PC-9 (cell line): ENCODE measurements around the gene NELL1. TPM values are rescaled to one million over a fixed set of nuclear protein-coding genes. Genes with fewer than 3 reads are reported as not detected.

Experiments used
- BruUV-seq: library from RNA; stranded (reverse); fragments of 400-500 nt; replicated peaks from 2 replicates; lab custom pipeline; 2021; lab: Mats Ljungman, UMichigan
- CTCF ChIA-PET: fragments of 300-600 bp; sonication (Branson Sonifier 250); formaldehyde crosslinking; loops from one replicate; lab custom pipeline; 2022; ENCODE audit warnings: antibody characterized with exemption; lab: Charles Lee
- POLR2A ChIA-PET: fragments of 300-600 bp; sonication (Branson Sonifier 250); formaldehyde crosslinking; loops from one replicate; lab custom pipeline; 2022; ENCODE audit warnings: antibody characterized with exemption; ENCODE audit not compliant: unreplicated experiment; lab: Charles Lee
- DNase-seq, 2 experiments: peaks; one replicate each; pipeline versions ENCODE4 v3.0.0 to v3.0.0-alpha.2; 2015 to 2022; ENCODE audit warnings: mixed read lengths in 1 of 2
- H2AFZ ChIP-seq: fragments of 200-600 bp; sonication (generic); 2 replicates; pipeline ENCODE4 v1.8.1; 2017; ENCODE audit warnings: antibody characterized with exemption
- H3F3A ChIP-seq: fragments of 200-600 bp; sonication (generic); 2 replicates; pipeline ENCODE4 v1.8.1; 2017; ENCODE audit warnings: antibody characterized with exemption, mild to moderate bottlenecking, low read depth; ENCODE audit not compliant: insufficient read depth
- H3K27ac ChIP-seq: fragments of 200-600 bp; sonication (generic); 2 replicates; pipeline ENCODE4 v1.6.1; 2016; ENCODE audit warnings: mixed run types
- H3K27me3 ChIP-seq: fragments of 200-600 bp; sonication (generic); 2 replicates; pipeline ENCODE4 v1.6.1; 2016; ENCODE audit warnings: low read depth, mixed run types; ENCODE audit not compliant: insufficient read depth
- H3K36me3 ChIP-seq: fragments of 200-600 bp; sonication (generic); 2 replicates; pipeline ENCODE4 v1.6.1; 2016; ENCODE audit warnings: low read depth, mixed run types
- H3K4me1 ChIP-seq: fragments of 200-600 bp; sonication (generic); replicated peaks from 2 replicates; pipeline ENCODE4 v1.6.1; 2016; ENCODE audit warnings: mixed run types; ENCODE audit not compliant: insufficient read depth
- H3K4me2 ChIP-seq: fragments of 200-600 bp; sonication (generic); 2 replicates; pipeline ENCODE4 v1.6.1; 2017; ENCODE audit warnings: mixed run types
- H3K4me3 ChIP-seq: fragments of 200-600 bp; sonication (generic); 2 replicates; pipeline ENCODE4 v1.6.1; 2016; ENCODE audit warnings: mixed run types
- H3K79me2 ChIP-seq: fragments of 200-600 bp; sonication (generic); 2 replicates; pipeline ENCODE4 v1.6.1; 2017; ENCODE audit warnings: low read depth, mixed run types
- H3K9me2 ChIP-seq: fragments of 200-600 bp; sonication (generic); 2 replicates; pipeline ENCODE4 v1.8.1; 2017; ENCODE audit warnings: mild to moderate bottlenecking; ENCODE audit not compliant: insufficient read depth
- H3K9me3 ChIP-seq: fragments of 200-600 bp; sonication (generic); 2 replicates; pipeline ENCODE4 v1.8.1; 2016; ENCODE audit warnings: low read depth; ENCODE audit not compliant: insufficient read depth
- H4K20me1 ChIP-seq: fragments of 200-600 bp; sonication (generic); 2 replicates; pipeline ENCODE4 v1.8.1; 2017; ENCODE audit not compliant: insufficient read depth
- EZH2 ChIP-seq: fragments of 200-600 bp; sonication (generic); IDR thresholded peaks from 2 replicates; pipeline ENCODE4 v1.8.0; 2017; ENCODE audit warnings: antibody characterized with exemption, low read depth
- intact Hi-C: fragments of 100-400 bp; cut with micrococcal nuclease; formaldehyde crosslinking; loops from one replicate; pipeline ENCODE4 v1.10.0; 2022; ENCODE audit not compliant: unreplicated experiment
- total RNA-seq: library from RNA; stranded (reverse); gene quantifications from 2 replicates; pipeline ENCODE4 v1.2.3, GENCODE V29; 2021
- TF ChIP-seq, protein P1 (sequence below): fragments of 200-600 bp; sonication (generic); conservative IDR thresholded peaks from 2 replicates; pipeline ENCODE4 v1.6.1; 2017; ENCODE audit warnings: mixed run types, antibody characterized with exemption, mild to moderate bottlenecking, moderate library complexity

Gene NELL1
- total RNA-seq, 1 experiment from 2014 or later = not detected

DNA sequence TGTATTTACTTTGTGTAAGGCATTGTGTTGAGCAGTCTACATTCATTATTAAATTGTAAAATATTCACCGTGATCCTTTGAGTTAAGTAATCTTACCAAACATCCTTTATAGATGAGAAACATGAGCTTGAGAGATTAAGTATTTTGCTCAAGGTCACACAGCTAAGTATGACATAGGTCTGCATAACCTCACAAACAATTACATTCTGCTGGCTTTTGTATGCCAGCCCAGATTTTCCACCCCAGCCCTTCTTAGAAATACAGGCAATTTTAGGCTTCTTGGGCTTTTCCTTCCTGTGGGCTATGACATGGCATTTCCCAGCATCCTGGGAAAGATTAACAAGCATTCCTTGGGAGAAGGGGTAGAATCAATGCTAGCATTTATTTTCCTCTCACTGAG lies 357.3 kb downstream of the NELL1 start:
- no peak overlapping the region for H3K27ac ChIP-seq
- H2AFZ ChIP-seq = no peak overlapping the region

DNA sequence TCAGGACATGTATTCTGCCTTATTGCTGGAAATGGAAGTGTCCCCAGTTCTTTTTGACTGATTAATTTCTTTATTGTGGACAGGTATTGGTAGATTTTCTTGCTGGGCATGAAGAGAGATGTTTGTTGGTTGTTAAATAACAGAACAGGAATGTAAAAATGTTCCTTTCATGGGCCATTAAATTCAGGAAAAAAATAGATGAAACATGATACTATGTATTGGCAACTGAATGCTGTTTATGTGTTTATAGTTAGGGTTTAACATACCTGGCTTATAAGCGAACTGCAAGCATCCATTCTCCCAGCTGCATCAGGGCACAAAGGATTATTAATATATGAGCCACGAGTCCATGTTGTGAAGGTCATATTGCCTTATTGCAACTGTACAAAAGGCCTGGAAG lies 368.5 kb downstream of the NELL1 start:
- Histone ChIP-seq H3K79me2 (no peaks in the 10 kb centered on the region), H3K27ac (no peak overlapping the region), H3K4me2 (no peak overlapping the region), H2AFZ (no peak overlapping the region), H4K20me1 (no peaks in the 10 kb centered on the region), H3F3A (no peaks in the 10 kb centered on the region), H3K4me3 (no peak overlapping the region), H3K9me3 (no peaks in the 10 kb centered on the region), H3K27me3 (no peaks in the 10 kb centered on the region), H3K9me2 (no peaks in the 10 kb centered on the region), H3K36me3 (no peaks in the 10 kb centered on the region), H3K4me1 (no peaks in the 10 kb centered on the region)
- TF ChIP-seq EZH2 = no peak
- TF ChIP-seq, protein P1, sequence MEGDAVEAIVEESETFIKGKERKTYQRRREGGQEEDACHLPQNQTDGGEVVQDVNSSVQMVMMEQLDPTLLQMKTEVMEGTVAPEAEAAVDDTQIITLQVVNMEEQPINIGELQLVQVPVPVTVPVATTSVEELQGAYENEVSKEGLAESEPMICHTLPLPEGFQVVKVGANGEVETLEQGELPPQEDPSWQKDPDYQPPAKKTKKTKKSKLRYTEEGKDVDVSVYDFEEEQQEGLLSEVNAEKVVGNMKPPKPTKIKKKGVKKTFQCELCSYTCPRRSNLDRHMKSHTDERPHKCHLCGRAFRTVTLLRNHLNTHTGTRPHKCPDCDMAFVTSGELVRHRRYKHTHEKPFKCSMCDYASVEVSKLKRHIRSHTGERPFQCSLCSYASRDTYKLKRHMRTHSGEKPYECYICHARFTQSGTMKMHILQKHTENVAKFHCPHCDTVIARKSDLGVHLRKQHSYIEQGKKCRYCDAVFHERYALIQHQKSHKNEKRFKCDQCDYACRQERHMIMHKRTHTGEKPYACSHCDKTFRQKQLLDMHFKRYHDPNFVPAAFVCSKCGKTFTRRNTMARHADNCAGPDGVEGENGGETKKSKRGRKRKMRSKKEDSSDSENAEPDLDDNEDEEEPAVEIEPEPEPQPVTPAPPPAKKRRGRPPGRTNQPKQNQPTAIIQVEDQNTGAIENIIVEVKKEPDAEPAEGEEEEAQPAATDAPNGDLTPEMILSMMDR = no peak
- POLR2A ChIA-PET = no interaction called here
- no peak for DNase-seq
- CTCF ChIA-PET = no interaction called here
- BruUV-seq = no TSS peak
- intact Hi-C loops = no loop called here

More for the DNA sequence above, 357.3 kb downstream of the NELL1 start:
- ChIA-PET POLR2A (no interaction called here), CTCF (no interaction called here)
- H3K79me2 ChIP-seq = no peaks in the 10 kb centered on the region
- H3F3A ChIP-seq = no peaks in the 10 kb centered on the region
- H3K9me3 ChIP-seq = no peaks in the 10 kb centered on the region
- H3K4me1 ChIP-seq = no peaks in the 10 kb centered on the region
- H3K27me3 ChIP-seq = no peaks in the 10 kb centered on the region
- H3K9me2 ChIP-seq = no peaks in the 10 kb centered on the region; the same call in 1 of the 2 replicates
- H3K36me3 ChIP-seq = no peaks in the 10 kb centered on the region
- H4K20me1 ChIP-seq = no peaks in the 10 kb centered on the region
- no peak for DNase-seq
- H3K4me3 ChIP-seq = no peak overlapping the region
- TF ChIP-seq, protein P1 = no peak
- no peak for TF ChIP-seq EZH2
- BruUV-seq = no TSS peak
- H3K4me2 ChIP-seq = no peak overlapping the region
- intact Hi-C loops = no loop called here

DNA sequence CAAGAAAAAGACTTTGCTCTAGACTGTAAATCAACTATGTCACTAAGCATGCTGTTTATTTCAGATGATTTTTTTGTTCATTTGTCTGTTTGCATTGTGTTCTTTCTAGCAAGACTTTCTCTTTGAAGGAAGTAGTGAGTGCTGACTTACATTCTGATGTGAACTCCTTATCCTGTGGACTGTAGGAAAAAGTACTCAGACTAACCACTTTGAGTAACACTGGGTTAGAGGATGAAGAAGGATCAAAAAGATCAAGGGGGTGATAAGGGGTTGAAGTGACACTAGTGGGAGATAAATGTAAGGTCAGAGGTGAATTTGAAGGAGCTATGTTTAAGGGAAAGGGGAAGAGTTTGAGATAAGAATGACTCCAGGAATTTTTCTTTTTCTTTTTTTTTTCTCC lies 369.4 kb downstream of the NELL1 start:
- H3K27ac ChIP-seq = no peak overlapping the region
- no peaks in the 10 kb centered on the region for H3K9me3 ChIP-seq
- no peaks in the 10 kb centered on the region for H3K4me1 ChIP-seq
- ChIA-PET POLR2A (no interaction called here), CTCF (no interaction called here)
- no peaks in the 10 kb centered on the region for H3K9me2 ChIP-seq
- BruUV-seq = no TSS peak
- no peaks in the 10 kb centered on the region for H3K36me3 ChIP-seq
- H3K4me2 ChIP-seq = no peak overlapping the region
- H2AFZ ChIP-seq = no peak overlapping the region
- H3K4me3 ChIP-seq = no peak overlapping the region
- H3K27me3 ChIP-seq = no peaks in the 10 kb centered on the region
- intact Hi-C loops = no loop called here
- H3F3A ChIP-seq = no peaks in the 10 kb centered on the region
- no peaks in the 10 kb centered on the region for H3K79me2 ChIP-seq
- no peak for TF ChIP-seq EZH2
- TF ChIP-seq, protein P1 = no peak
- H4K20me1 ChIP-seq = no peaks in the 10 kb centered on the region
- no peak for DNase-seq
